Left forelimb (tissue), 1 donor: Measurements from ENCODE around the gene TFAP2B.

ENCODE experiments used
- DNase-seq: peaks from one replicate; pipeline ENCODE4 v3.0.0-alpha.2; 2018; ENCODE audit warnings: low spot score

Gene TFAP2B

GRCh38 chr6:50848989-50849795 lies 30.5 kb downstream of the TFAP2B start:
- no peak for DNase-seq

- no peak for DNase-seq
Observed at GRCh38 chr6:50849796-50850180, 31.1 kb downstream of the TFAP2B start.

- no peak for DNase-seq
Observed at GRCh38 chr6:50850223-50851048, 31.8 kb downstream of the TFAP2B start.

- no peak for DNase-seq
Observed at GRCh38 chr6:50851049-50851845, 32.6 kb downstream of the TFAP2B start.

- DNase-seq, result no peak
Observed at GRCh38 chr6:50853939-50854338, 35.3 kb downstream of the TFAP2B start.

GRCh38 chr6:50861692-50862091 lies 43.0 kb downstream of the TFAP2B start:
- no peak for DNase-seq

GRCh38 chr6:50862176-50862575 lies 43.5 kb downstream of the TFAP2B start:
- no peak for DNase-seq

- DNase-seq, result no peak
Observed at GRCh38 chr6:50864601-50865000, 45.9 kb downstream of the TFAP2B start.

GRCh38 chr6:50868466-50868865 lies 49.8 kb downstream of the TFAP2B start:
- DNase-seq, result no peak

GRCh38 chr6:50873167-50873566 lies 54.5 kb downstream of the TFAP2B start:
- no peak for DNase-seq

- no peak for DNase-seq
Observed at GRCh38 chr6:50884364-50884763, 65.7 kb downstream of the TFAP2B start.

- no peak for DNase-seq
Observed at GRCh38 chr6:50887112-50887511, 68.4 kb downstream of the TFAP2B start.

GRCh38 chr6:50889497-50889896 lies 70.8 kb downstream of the TFAP2B start:
- DNase-seq, result no peak

- DNase-seq, result no peak
Observed at GRCh38 chr6:50889935-50890334, 71.3 kb downstream of the TFAP2B start.

- DNase-seq, result no peak
Observed at GRCh38 chr6:50890579-50890978, 71.9 kb downstream of the TFAP2B start.

- DNase-seq, result no peak
Observed at GRCh38 chr6:50891290-50891689, 72.6 kb downstream of the TFAP2B start.
